GM21360 (cell line): ENCODE measurements around the gene SLX4IP.
"Not testable (repeated sequence)": the region's sequence is repeated elsewhere in the genome, so short reads cannot be mapped to it uniquely, and the experiment has no call there.

Experiments
- ATAC-seq: cut with Tn5 transposase; IDR thresholded peaks from one replicate; pipeline ENCODE4 v1.9.1; 2021; ENCODE audit warnings: mild to moderate bottlenecking, moderate library complexity; ENCODE audit not compliant: unreplicated experiment

Gene SLX4IP

GRCh38 chr20:10565922-10566897 is 131.1 kb downstream of the SLX4IP start:
- ATAC-seq, result no peak

DNA sequence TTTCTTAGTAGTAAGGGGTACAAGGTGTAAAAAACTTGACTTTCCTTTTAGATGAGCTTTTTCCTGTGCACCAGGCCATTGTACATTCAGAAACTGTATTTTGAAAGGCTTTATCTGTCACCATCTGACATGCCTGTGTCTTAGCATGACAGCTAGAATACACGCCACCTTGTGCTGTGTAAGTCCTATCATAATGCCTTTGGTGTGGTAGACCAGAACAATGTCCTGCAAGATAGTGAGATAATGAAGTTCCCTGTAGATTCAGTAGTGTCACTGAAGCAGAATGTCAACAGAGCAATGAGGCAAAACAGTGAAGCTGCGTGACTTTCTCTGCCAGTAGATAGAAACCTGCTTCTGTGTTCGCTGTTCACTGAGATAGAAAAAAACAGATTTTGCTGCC is 132.9 kb downstream of the SLX4IP start:
- ATAC-seq, result no peak

- ATAC-seq, result no peak
These were observed 136.3 kb downstream of the SLX4IP start for GRCh38 chr20:10571313-10571815.

DNA sequence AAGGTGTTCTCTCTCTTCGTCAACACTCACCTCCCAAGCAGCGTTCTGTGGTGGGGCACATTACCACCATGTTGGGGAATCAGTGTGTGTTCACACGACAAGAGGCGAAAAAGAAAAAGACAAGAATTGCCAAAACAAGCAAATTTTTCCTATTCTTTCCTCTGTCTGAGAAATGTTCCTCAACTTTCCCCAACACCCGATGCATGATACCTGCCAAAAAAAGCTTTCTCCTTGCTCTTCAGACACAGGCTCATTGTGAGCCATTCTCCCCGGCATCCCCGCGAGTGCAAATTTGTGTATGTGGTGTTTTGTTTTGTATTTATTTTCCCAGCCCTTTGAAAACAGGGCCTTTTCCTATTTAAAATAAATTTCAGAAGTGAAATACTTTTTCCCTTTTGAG is 137.7 kb downstream of the SLX4IP start:
- no peak for ATAC-seq

GRCh38 chr20:10573273-10573950 is 138.3 kb downstream of the SLX4IP start:
- no peak for ATAC-seq

DNA sequence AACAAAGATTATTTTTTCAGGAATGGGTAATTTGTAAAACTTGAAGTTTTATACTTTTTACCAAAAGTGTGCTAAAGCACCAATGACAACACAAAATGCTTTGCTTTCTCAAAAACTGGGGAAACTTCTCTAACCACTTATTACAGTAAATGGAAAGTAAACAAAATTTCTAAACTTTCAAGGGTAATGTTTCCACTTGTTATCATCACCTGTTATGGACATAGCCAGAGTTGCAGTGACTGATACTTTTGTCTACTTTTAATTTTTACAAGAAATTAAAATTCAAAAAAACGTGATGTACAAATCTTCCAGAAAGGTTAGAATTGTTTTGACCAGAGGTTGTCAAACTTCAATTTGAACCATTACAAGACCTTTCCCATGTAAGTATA is 138.8 kb downstream of the SLX4IP start:
- ATAC-seq, result no peak

DNA sequence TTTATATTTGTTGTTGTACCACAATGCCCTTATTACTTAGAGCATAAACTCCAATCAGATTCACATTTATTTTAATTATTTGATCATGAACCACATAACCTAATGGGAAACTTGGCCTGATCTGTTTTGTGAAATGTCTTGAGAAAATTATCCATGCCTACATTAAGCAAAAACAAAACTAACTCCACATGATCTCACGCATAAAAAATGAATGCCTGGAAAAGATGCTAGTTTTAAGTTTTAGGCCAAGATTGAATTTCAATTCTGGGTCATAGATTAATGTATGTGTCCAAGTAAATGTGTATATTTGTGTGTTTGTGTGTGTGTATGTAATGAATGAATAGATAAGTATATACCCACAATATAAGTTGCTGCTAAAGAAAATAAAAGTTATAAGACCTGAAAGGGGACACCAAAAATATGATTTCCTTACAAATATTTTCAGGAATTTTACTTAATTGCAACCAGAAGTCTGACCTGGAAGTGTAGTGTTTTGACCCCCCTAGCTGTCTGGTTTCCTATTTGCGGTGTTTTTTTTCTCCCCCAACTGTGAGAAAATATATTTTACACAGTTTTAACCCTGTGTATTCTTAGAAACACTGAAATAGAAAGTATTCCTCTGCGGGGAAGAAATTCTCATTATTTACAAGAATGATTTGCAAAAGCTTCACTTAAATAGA is 141.4 kb downstream of the SLX4IP start:
- ATAC-seq, result no peak

GRCh38 chr20:10577648-10578047 is 142.5 kb downstream of the SLX4IP start:
- no peak for ATAC-seq

DNA sequence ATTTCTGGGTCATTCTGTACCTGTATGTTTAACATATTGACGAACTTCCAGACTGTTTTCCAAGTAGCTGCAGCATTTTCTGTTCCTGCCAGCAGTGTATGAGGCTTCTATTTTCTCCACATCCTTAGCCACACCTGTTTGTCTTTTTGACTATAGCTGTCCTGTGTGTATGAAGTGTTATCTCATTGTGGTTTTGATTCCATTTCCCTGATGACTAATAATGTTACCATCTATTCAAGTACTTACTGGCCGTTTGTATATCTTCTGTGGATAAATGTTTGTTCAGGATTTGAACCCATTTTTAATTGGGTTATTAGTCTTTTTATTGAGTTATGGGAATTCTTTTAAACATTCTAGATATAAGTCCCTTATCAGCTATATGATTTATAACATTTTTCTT is 143.5 kb downstream of the SLX4IP start:
- no peak for ATAC-seq

DNA sequence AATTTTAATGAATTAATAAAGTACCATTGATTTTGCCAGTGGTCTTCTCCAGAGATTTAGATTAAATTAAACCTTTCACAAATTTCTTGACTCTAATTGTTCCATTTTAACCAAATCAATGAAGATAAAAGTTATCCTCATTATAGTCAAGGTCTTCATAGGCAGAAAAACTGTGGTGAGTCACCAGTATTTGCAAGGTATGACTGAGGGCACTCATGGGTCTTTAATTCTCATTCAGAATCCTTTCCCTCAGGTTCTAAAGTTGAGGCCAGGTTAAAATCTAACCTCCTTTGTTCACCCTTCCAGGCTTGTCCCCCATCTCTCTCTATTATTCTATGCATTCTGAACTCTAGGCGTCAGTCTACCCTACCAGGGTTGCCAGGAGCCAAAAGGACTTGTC is 144.8 kb downstream of the SLX4IP start:
- ATAC-seq, result no peak

GRCh38 chr20:10580700-10581099 is 145.6 kb downstream of the SLX4IP start:
- no peak for ATAC-seq

GRCh38 chr20:10581823-10582222 is 146.7 kb downstream of the SLX4IP start:
- no peak for ATAC-seq

GRCh38 chr20:10584371-10584770 is 149.3 kb downstream of the SLX4IP start:
- ATAC-seq, result no peak

- ATAC-seq, result no peak
These were observed 150.2 kb downstream of the SLX4IP start for GRCh38 chr20:10585308-10585707.

DNA sequence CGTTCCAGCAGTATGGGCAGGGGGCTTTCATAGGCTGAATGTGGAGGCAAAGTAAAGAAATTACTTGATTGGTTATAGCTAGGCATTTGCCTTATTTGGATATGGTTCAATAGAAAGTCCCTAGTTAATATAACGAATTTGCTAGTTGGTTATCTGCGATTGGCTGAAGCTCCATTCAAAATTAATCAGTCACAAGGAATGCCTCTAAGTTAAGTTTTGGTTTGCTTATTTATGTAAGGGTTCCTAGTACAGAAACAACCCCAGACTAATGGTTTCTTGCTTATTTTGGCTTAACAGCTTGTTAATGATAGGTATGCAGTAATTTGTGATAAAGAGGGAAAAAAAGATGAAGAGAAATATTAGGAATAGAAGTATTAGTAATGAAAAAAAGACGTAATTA is 151.2 kb downstream of the SLX4IP start:
- ATAC-seq, result no peak

- not testable (repeated sequence) for ATAC-seq
These were observed 155.3 kb downstream of the SLX4IP start for GRCh38 chr20:10590446-10590845.

- ATAC-seq, result no peak
These were observed 156.0 kb downstream of the SLX4IP start for GRCh38 chr20:10590950-10591671.

DNA sequence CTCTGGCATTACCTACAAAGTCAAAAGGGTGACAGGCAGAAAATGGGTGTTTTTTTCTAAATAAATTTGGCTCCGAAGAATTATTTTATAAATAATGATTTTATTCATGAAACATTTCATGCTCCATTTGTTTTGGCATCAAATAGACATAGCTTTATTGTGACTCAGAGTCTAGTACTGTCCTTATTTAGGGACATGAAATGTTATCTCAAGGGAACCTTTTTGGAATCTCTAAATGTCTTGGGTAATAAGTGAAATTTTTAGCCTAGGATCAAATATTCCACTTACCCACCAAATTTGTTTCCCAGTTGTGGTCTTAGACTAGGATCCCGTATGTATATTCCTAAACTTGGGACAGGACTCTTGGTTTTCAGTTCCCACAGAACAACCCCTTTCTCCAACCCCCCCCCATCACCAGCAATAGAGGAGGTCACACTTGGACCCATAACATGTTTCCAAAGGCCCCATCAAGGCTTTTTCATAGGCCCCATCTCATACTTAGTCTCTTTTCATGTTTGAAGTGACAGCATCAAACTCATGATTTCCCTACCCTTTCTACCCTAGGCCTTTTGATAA is 156.9 kb downstream of the SLX4IP start:
- no peak for ATAC-seq

- ATAC-seq, result no peak
These were observed 159.3 kb downstream of the SLX4IP start for GRCh38 chr20:10594296-10594868.

GRCh38 chr20:10595266-10595665 is 160.2 kb downstream of the SLX4IP start:
- ATAC-seq, result no peak
